ENCODE results near the gene NFIC.
A peak's percentile ranks its signal among the peaks of the same experiment; 100 is the strongest.
"Not testable (repeated sequence)": the region's sequence is repeated elsewhere in the genome, so short reads cannot be mapped to it uniquely, and the experiment has no call there.

The NFIC gene

GRCh38 chr19:3338541-3339181, 27.7 kb upstream of the NFIC start:
- H3K4me3 ChIP-seq (replicated peaks; ENCODE audit: low read depth, low read length): no peak overlapping the region
- DNase-seq (ENCODE audit: low read depth): no peak
- TF ChIP-seq CTCF (IDR thresholded peaks at IDR 0.05; ENCODE audit: low read length, missing control alignments): no peak

DNA sequence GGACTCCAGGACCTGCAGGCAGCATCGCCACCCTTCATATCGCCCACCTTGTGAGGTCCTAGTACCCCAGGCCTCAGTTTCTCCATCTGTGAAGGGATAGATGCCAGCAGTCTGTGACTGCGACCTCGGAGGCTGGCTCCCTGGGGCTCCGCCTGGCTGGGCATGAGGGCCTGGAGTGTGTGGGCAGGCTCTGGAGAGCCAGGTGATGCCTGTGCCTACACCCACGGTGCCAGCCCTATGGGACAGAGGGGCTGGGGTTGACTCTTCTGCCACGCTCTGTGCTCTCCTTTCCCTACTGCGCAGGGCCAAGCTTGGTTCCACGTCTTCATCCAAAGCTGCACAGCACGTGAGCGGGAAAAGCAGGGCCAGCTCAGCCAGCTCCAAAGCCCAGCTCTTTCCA, 26.0 kb upstream of the NFIC start:
- DNase-seq (ENCODE audit: low read depth): no peak
- no peak overlapping the region for H3K4me3 ChIP-seq (replicated peaks; ENCODE audit: low read depth, low read length)
- TF ChIP-seq CTCF (IDR thresholded peaks at IDR 0.05; ENCODE audit: low read length, missing control alignments): no peak

GRCh38 chr19:3342246-3342645, 24.1 kb upstream of the NFIC start:
- TF ChIP-seq CTCF (IDR thresholded peaks at IDR 0.05; ENCODE audit: low read length, missing control alignments): no peak
- H3K4me3 ChIP-seq (replicated peaks; ENCODE audit: low read depth, low read length): no peak overlapping the region
- no peak for DNase-seq (ENCODE audit: low read depth)

DNA sequence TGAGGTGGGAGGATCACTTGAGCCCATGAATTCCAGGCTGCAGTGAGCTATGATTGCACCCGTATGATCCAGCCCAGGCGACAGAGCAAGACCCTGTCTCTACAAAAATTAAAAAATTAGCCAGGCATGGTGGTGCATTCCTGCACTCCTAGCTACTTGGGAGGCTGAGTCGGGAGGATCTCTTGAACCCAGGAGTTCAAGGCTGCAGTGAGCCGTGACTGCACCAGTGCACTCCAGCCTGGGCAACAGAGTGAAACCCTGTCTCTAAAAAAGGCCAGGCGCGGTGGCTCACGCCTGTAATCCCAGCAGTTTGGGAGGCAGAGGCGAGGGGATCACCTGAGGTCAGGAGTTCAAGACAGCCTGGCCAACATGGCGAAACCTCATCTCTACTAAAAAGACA, 23.4 kb upstream of the NFIC start:
- DNase-seq (ENCODE audit: low read depth); H3K4me3 ChIP-seq (replicated peaks; ENCODE audit: low read depth, low read length): not testable (repeated sequence)

- H3K4me3 ChIP-seq (replicated peaks; ENCODE audit: low read depth, low read length): no peak overlapping the region
- DNase-seq (ENCODE audit: low read depth): peak; percentile 90
- TF ChIP-seq CTCF (IDR thresholded peaks at IDR 0.05; ENCODE audit: low read length, missing control alignments): no peak
Measured at GRCh38 chr19:3343619-3344502, 22.5 kb upstream of the NFIC start.

DNA sequence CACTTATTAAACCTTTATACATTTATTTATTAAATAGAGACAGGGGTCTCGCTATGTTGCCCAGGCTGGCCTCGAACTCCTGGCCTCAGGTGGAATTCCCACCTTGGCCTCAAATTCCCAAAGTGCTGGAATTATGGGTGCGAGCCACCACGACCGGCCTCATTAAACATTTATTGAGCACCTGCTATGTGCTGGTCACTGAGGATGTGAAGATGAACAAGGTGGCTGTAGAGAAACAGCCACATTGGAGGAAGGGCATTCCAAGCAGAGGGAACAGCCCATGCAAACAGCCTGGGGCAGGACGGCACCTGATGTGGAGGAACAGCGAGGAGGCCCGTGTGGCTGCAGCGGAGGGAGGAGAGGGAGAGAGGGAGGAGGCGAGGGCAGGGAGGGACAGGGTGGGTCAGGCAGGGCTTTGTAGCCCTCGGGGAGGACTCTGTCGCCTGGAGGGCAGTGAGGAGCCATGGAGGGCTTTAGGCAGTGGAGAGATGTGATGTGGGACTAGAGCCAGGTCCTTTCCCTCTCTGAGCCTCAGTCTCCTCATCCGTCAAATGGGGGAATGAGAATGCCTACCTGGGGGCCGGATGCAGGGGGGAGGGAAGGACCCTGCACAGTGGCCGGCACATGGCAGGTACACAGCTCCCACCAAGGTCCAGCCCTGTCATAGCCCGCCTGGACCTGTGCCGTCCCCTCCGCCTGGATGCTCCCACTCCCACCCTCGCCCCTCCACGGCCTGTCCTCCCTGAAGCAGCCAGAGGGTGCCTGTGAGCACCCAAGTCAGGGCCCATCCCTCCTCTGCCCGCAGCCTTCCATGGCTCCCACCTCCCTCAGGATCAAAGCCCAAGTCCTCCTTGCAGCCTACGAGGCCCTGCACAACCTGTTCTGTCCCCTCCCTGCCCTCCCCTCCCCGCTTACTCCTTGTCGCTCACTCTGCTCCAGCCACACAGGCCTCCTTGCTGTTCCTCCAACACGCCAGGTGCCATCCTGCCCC, 21.5 kb upstream of the NFIC start:
- no peak for TF ChIP-seq CTCF (IDR thresholded peaks at IDR 0.05; ENCODE audit: low read length, missing control alignments)

More for the DNA sequence above, 21.5 kb upstream of the NFIC start:
- no peak overlapping the region for H3K4me3 ChIP-seq (replicated peaks; ENCODE audit: low read depth, low read length)
- DNase-seq (ENCODE audit: low read depth): no peak

All from fibroblast of pulmonary artery (primary cell).